NK-92 (cell line): ENCODE measurements around the gene RER1.

Experiments
- DNase-seq: peaks from one replicate; lab custom pipeline; 2025; ENCODE audit not compliant: unreplicated experiment; lab: John Stamatoyannopoulos, UW

RER1 gene

GRCh38 chr1:2388004-2388913 lies 3.4 kb upstream of the RER1 start:
- no peak for DNase-seq

DNA sequence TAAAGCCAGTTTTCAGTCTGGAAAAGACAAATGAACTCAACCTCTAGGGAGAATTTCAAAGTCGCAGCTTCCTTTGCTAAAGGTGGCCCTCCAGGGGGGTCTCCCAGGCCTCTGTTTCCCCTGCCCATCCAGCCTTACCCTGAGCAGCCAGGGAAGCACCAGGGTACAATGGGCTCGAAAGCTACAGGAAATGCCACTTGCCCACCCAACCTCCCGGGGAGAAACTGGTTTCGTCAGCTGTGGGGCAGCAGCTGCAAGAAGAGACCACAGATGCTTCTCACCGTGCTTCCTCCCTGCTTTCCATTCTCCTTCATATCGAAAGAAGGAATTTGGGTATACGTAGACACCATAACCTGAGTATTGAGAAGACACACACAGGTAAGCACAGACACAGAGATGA lies 2.0 kb upstream of the RER1 start:
- no peak for DNase-seq

GRCh38 chr1:2391931-2392509 lies 379 bp downstream of the RER1 start:
- DNase-seq = no peak

GRCh38 chr1:2392686-2393085 lies 1.0 kb downstream of the RER1 start:
- DNase-seq = no peak

DNA sequence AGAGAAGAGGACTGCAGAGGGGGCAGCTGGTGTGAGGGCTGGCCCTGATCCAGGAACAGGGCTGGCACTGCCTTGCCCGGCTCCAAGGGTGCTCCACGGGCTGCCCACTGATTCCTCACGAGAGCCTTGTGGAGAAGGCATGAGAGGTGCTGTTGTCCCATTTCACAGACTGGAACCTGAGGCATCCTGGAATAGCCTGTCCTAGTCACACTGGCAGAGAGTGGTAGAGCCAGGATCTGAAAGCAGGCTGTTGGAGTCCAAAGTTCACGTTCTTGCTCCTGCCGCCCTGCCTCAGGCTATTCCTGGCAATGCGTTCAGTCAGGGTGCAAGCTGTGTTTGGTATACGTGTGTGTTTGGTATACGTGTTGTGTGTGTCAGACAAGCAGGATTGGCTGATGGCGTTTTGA lies 1.8 kb downstream of the RER1 start:
- no peak for DNase-seq

DNA sequence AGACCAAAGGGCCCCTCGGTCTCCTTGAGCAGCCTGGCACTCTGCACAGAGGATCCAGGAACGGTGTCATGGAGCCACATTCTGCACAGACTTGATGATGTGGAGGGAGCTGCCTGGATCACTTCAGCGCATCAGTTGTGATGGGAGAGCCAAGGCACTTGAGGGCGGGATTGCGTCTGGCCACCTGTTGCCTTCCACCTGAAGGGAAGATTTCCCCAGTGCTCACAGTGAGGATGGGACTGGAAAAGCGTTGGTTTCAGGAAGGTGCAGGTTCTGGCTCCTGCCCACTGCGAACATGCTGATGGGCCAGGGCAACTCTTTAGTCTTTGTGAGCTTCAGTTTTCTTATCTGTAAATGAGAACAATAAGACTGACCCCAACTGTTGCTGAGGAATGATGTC lies 2.6 kb downstream of the RER1 start:
- no peak for DNase-seq

DNA sequence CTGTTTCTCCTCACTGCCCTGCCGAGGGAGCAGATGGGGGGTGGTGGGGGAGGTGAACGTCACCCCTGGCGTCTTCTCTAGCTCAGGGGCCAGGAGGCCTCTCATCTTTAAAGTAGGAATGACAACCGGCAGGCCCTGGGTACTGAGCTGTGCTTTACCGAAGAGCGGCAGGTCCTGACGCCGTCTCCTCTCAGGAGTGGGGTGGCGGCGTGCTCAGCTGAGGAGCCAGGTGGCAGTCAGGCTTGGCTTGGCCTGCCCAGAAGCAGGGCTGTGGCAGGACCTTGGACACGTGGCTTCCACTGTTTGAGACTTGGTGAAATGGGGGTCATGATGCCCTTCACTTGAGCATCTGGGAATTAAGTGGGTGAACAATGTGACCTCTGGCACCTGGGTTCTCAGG lies 3.1 kb downstream of the RER1 start:
- DNase-seq = no peak

DNA sequence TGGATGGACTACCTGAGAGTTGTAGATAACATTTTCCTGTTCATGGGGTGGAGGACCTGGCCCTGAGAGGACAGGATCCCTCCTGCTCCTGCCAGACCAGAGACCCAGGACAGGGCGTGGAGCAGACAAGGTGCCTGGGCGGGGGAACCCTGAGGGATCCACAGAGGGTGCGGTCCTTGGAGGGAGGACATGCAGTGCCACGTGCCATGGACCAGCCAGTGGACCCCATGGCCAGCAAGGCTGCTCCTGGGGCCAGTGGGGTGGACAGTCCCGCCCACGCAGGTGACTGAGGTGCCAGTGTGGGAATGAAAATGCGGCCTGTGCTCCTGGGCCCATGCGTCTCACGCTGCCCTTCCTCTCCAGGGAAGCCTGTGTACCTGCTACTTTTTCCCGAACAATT lies 3.6 kb downstream of the RER1 start:
- DNase-seq = no peak

DNA sequence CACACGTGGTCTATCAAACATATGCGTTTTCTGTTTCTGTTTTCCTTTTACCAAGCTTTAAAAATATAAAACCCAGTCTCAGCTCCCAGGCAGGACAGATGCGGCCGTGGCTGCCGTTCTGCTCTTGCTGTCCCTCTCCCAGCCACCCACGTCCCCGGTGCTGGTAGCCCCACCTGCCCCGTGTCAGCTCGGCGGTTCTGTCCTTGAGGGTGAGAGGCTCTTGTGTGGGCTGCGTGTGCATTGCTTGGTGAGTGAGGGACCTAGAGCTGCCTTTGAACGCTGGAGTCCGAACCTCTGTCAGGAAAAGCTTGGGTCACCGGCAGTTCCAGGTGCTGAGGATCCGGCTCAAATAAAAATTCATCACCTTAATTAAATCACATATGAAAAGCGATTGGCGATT lies 4.4 kb downstream of the RER1 start:
- no peak for DNase-seq

- DNase-seq = no peak
Observed at GRCh38 chr1:2396476-2396875, 4.8 kb downstream of the RER1 start.

- DNase-seq = no peak
Observed at GRCh38 chr1:2397007-2397679, 5.5 kb downstream of the RER1 start.

DNA sequence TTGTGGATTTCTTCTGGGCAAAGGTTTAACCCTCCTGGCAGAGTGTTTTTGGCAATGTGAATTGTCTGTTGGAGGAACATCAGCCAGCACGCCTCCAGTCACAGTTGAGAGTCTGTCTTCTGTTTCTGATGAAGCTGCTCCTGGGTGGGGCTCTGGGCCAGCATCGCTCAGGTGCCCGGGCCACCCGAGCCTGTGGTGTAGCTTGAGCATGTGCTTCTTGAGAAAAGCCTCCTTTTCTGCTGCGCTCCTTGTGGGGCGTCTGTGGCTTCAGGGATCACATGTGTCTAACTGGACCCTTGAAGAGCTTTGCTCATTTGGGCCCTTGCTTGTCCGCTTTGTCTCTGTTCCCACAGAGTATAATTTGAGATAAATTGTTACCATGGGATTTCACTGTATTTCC lies 7.2 kb downstream of the RER1 start:
- DNase-seq = no peak

GRCh38 chr1:2399890-2400575 lies 8.4 kb downstream of the RER1 start:
- DNase-seq = no peak

DNA sequence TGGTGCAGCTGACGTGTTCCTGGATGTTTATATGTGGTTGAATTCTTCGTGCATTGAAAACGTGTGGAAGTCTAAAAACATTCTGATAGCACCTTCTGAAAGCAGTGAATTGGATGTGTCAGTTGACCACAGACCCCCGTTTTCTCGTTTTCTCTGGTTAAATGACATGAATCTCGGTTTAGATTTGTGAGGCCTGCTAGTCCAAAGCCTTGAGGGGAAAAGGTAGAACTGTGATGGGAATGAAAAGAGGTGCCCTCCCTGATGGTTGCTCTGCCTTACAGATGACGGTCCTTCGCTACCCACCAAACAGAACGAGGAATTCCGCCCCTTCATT lies 8.9 kb downstream of the RER1 start:
- DNase-seq = no peak

DNA sequence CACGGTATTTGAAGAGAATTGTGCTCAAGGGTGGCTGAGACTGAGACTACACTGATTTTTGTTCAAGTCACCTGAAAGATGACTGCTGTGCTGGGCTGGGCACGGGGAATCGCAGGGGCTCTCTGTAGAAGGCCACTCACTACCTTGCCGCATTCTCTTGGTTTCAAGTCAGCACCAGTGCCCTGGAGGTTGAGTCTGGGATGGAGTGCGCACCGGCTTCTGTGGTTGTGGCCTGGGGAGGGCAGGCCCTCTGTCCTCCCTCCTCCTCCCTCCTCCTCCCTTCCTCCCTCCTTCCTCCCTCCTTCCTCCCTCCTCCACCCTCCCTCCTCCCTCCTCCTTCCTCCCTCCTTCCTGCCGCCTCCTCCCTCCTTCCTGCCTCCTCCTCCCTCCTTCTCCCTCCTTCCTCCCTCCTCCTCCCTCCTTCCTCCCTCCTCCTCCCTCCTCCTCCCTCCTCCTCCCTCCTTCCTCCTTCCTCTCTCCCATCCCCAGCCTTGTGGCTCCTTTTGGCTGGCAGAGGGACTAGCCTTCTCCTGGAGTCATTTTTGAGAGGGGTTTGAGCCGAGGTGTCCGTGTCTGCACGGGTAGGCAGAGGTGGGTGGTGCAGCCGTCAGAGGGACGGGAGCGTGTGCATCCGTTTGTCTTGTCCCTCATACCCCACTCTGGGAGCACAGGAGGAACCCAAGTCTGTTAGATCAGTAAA lies 9.5 kb downstream of the RER1 start:
- DNase-seq = no peak

DNA sequence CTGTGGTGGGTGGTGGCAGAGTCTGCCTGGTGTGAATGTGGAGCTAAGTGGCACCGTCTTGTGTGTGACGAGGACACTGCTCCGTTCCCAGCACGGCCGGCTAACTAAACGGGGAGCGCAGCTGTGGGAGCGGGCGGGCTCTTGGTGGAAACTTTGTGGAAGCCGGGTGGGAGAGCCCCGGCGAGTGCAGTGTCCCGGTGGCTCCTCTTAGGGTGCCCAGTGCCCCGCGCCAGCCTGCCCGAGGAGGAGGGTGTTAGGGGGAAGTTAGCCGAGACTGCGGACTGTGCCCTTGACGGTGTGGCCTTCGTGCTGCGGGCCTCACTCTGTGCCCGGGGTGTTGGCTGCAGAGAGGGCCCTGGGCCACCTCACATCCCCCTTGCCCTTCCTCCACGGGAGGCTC lies 10.8 kb downstream of the RER1 start:
- no peak for DNase-seq

- no peak for DNase-seq
Observed at GRCh38 chr1:2403273-2403672, 11.6 kb downstream of the RER1 start.

GRCh38 chr1:2404142-2404889 lies 12.7 kb downstream of the RER1 start:
- DNase-seq = no peak

GRCh38 chr1:2404890-2405511 lies 13.4 kb downstream of the RER1 start:
- no peak for DNase-seq
